Activated CD4-positive, CD25-positive, alpha-beta regulatory T cell (primary cell): ENCODE results near the gene CRLF1.
"Not testable (repeated sequence)": the region's sequence is repeated elsewhere in the genome, so short reads cannot be mapped to it uniquely, and the experiment has no call there.

Source experiments
- DNase-seq, 4 experiments: peaks; one replicate each; lab custom pipeline; 2025; lab: John Stamatoyannopoulos, UW

CRLF1 gene

GRCh38 chr19:18608805-18609716 lies 2.5 kb upstream of the CRLF1 start:
- DNase-seq, result no peak

DNA sequence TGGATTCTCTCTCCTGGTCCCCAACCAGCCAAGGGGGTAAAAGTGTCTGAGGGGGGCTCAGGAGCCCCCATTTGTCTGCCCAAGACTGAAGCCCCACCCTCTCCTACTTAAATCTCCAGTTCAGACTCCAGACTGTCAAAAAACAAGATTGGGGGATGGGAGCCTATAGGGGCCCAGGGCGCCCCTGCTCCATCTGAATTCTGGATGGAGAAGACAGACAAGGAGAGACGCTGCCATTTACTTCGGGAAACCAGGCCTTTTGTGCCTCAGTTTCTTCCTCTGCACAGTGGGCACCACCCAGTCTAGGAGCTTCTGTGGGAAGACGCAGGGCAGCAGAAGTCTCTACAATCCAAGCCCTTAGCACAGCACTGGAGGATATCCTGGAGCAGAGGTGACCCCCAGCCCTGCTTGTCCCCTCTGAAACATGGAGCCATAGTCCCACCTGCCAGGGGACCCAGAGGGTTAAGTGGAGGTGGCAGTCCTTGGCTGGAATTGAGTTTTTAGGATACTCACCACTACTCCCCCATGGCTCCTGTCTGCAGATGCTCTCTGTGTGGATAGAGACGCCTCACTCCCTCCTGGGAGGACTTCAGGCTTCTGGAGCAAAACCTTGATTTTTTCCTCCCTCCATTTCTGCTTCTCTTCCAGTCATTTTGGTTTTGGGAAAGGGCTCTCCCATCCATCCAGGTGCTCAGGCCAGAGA lies 1.7 kb upstream of the CRLF1 start:
- no peak for DNase-seq

- no peak for DNase-seq
Observed at GRCh38 chr19:18607226-18608101, 865 bp upstream of the CRLF1 start.

GRCh38 chr19:18605546-18606280 lies 886 bp downstream of the CRLF1 start:
- no peak for DNase-seq

DNA sequence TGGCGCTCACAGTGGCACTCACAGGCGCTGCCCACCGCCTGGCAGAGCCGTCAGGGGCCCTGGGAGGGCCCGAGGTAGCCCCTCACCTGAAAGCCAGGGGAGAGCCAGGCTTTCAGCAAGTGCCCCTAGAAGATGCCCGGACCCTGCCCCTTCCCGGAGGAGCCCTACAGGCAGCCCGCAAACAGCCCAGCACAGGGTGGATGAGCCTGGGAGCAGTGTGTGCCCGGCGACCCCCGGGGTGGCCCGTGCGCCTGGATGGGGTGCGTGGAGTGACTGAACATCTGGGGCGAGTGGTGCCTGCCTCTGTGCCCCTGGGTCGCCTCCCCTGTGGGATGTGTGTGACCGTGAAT lies 1.4 kb downstream of the CRLF1 start:
- DNase-seq, result no peak

GRCh38 chr19:18604820-18605159 lies 1.8 kb downstream of the CRLF1 start:
- DNase-seq, result no peak

DNA sequence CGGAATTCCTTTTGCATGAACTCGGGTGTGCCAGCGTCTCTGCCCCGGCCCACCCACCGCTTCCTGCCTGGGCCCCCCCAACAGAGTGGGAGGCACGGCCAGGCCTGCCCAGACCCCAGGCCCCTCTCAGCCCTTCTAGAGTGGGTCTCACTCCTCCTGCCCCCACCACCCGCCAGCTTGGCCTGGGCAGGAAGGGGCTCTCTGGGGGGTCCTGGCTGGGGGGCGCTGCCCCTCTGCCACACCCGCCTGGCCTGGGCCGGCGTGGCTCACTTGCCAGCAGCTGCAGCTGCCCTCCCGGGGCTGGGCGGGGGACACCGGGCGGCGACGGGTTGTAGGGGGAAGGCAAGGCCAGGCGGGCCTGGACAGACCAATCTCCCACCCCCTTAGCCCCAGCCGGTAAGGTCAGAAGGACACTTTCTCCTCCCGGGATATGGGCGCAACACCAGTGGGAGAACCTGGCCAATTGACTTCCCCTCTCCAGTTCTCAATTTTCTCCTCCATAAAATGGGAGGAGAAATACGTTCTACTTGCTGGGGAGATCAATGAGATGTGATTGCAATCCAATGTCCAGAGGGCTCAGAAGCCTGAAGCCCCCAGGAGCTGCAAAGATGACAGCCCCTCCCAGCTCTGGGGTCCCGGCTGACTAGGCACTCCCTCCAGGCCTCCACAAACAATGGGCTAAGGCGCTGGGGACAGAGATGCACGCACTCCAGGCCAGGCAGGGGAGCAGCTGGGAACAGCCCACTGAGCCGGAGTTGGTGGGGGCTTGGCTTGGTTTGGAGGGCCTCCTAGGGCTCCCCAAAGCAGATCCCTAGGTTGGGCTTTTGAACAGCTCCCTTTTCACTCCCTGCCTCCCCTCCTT lies 2.4 kb downstream of the CRLF1 start:
- DNase-seq, result no peak

DNA sequence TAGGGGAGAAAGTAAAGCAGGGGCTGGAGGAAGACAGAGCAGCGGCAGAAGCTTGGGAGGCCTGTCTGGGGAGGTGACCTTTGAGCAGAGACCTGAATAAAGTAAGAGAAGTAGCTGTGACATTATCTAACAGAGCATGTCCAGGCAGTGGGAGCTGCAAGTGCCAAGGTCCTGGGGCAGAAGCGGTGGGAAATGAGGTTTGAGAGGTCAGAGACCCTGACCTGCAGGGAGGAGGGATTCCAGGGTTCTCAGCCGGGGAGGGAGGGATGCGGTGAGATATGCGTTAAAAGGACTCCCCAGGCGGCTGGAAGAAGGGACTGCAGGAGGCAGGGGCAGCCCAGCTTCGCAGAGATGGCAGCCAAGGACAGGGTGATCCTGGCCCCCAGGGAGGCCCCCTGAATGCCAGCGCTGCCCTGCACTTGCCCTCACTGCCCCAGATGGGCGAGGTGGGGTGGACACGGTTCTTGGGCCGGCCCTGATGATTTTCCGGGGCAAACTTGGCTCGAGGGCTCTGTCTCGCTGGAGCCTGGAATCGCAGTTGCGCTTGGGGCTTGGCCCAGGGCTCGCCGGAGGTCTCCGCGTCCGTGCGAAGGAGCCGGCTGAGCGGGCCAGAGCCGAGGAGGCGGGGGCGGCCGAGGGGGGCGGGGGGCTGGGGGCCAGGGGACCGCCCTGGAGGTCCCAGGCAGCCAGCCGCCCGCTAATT lies 3.2 kb downstream of the CRLF1 start:
- DNase-seq, result no peak

DNA sequence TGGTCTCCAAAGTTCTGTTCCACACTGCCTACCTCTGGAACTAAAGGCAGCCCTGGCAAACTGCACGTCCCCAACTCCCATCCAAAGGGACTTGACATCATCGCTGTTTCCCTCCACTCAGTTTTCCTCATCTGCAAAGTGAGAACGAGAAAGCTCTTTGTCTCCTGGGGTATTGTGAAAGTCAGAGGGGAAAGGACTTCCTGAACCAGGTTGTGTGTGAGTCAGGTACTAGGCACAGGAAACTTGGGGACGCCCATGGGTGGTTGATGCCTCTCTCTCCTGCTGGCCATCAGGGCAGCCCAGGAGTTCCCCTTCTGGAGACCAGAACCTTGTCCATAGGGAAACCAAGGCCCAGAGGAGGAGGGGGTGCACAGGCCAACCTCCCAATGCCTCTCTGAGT lies 4.7 kb downstream of the CRLF1 start:
- DNase-seq, result no peak

DNA sequence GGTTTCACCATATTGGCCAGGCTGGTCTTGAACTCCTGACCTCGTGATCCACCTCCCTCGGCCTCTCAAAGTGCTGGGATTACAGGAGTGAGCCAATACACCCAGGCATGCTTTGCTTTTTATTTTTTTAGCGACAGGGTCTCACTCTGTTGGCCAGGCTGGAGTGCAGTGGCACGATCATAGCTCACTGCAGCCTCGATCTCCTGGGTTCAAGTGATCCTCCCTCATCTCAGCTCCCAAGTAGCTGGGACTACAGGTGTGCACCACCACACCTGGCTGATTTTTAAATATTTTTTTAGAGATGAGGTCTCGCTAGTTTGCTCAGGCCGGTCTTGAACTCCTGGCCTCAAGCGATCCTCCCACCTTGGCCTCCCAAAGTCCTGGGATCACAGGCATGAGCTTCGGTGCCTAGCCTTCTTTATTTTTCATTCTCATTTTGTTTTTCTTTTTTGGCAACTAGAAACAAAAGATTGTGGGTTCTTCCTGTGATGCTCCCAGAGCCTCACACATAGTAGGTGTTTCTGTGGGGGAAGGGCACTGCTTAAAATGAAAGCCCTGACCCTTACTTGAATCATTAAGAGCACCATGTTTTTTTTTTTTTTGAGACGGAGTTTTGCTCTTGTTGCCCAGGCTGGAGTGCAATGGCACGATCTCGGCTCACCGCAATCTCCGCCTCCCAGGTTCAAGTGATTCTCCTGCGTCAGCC lies 5.8 kb downstream of the CRLF1 start:
- not testable (repeated sequence) for DNase-seq

- DNase-seq, result no peak
Observed at GRCh38 chr19:18599485-18599884, 7.1 kb downstream of the CRLF1 start.

- no peak for DNase-seq
Observed at GRCh38 chr19:18597809-18598660, 8.6 kb downstream of the CRLF1 start.

- DNase-seq, result no peak
Observed at GRCh38 chr19:18596752-18597157, 9.8 kb downstream of the CRLF1 start.

DNA sequence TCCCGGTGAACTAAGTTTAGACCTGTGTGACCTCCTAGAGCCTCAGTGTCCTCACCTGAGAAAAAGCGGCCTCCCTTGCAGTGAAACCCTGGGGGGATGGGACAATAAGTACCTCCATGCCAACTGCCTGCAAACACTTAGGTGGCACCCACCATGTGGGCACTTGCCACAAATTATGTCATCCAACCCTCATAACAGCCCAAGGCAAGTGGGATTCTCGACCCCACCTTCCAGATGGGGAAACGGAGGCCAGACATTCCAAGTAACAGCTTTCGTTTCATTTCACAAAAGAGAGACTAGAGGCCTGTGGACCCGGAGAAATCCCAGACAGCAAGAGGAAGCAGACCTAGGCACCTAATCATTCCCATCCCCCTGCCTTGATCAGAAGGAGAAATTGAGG lies 11.1 kb downstream of the CRLF1 start:
- DNase-seq, result no peak

DNA sequence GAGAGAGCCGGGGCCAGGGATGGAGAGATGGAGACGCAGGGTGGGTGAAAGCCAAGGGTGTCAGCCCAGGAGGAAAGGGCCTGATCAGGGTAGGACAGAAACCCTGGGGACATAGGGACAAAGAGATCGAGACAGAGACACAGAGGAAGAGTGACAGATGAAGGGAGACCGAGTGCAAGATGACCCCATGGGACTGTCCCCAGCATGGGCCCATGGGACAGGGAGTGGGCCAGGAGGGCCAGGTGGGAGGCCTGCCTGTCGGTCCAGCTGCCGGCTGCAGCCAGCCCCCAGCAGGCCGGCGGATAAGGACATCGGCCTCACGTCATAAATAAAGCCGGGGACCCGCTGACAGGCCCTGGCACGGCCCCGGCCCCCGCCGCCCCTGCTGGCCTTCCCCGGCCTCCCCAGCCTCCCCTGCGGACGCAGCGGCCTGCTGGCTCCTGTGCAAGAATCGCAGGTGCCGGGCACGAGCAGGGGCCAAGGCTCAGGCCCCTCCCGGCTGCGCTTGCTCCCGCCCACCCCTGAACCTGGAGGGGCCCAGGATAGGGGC lies 11.7 kb downstream of the CRLF1 start:
- DNase-seq, result no peak

GRCh38 chr19:18594096-18594823 lies 12.3 kb downstream of the CRLF1 start:
- peak; percentile 55 to 62 (median 56) for DNase-seq

DNA sequence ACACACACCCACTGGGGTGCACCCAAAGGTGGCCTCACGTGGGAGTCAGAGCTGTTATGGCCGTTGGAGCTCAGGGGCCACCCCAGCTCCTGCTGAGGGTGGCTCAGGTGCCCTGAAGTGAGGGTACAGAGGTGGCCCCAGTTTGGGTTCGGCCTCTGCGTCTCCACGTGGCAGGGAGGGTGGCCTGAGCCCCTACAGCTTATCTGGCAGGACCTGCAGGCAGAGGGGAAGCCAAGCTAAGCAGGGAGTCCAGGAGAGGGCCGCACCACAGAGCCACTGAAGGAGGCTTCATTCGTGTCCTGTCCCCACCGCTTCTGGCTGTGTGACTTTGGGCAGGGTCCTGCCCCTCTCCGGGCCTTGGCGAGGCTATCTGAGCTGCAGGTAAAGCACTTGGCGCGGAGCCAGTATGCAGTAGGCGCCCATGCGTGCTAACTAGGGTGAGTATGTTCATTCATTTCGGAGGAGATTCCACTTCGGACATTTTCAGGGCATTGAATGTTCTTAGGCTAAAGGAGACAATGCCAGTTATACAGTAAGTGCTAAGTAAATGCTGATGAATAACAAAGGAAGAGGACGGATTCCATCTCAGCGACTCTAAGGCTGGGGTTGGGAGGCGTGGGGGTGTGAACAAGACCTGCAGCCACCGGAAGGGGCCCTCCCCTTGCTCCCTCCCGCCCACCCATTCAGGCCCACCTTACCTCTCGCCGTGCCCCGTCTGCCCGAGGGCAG lies 13.1 kb downstream of the CRLF1 start:
- DNase-seq, result no peak
